Psoas muscle (tissue), 8 donors: ENCODE results near the gene ARHGEF12. TPM values are rescaled to one million over a fixed set of nuclear protein-coding genes. Genes with fewer than 3 reads are reported as not detected.
A peak's percentile ranks its signal among the peaks of the same experiment; 100 is the strongest.

Experiments
- ATAC-seq, 4 donors: fragments of 200-7000 bp; cut with Tn5 transposase; one replicate each; pipeline ENCODE4 v1.9.1; 2020; ENCODE audit warnings: moderate library complexity in 3 of 4, mild to moderate bottlenecking in 2 of 4
- DNase-seq, 2 donors: peaks; one replicate each; pipeline ENCODE4 v3.0.0-alpha.2; 2020
- H3K27ac ChIP-seq: fragments of 200-600 bp; one replicate; pipeline ENCODE4 v1.8.0; 2022
- H3K27me3 ChIP-seq, 3 donors: fragments of 200-600 bp in 1 of 3; one replicate each; pipeline versions ENCODE4 v1.6.1 to v1.8.0; 2013 to 2022; ENCODE audit warnings: low read length in 2 of 3, mild to moderate bottlenecking in 2 of 3, moderate library complexity in 1 of 3; ENCODE audit not compliant: insufficient read depth in 3 of 3
- H3K36me3 ChIP-seq, 2 donors: fragments of 200-600 bp in 1 of 2; one replicate each; pipeline versions ENCODE4 v1.6.1 to v1.8.0; 2013 to 2022; ENCODE audit warnings: low read depth in 1 of 2, mild to moderate bottlenecking in 1 of 2, moderate library complexity in 1 of 2; ENCODE audit not compliant: insufficient read depth in 1 of 2
- H3K4me1 ChIP-seq: fragments of 200-600 bp; one replicate; pipeline ENCODE4 v1.8.0; 2022
- H3K4me3 ChIP-seq: fragments of 200-600 bp; one replicate; pipeline ENCODE4 v1.8.0; 2022; ENCODE audit warnings: mild to moderate bottlenecking
- H3K9me3 ChIP-seq: fragments of 200-600 bp; one replicate; pipeline ENCODE4 v1.8.0; 2022
- WGBS, 3 donors: extraction: QIAGEN DNeasy Blood & Tissue Kit; methylation state at CpG; one replicate each; pipeline versions ENCODE4 v1.1.6 to v1.1.7; 2013; 5-methylcytosine and 5-hydroxymethylcytosine counted together
- intact Hi-C, 2 donors: fragments of 100-400 bp; cut with DNase I; formaldehyde crosslinking; loops; one replicate each; pipeline versions ENCODE4 v1.11.0 to v1.14.2; 2022
- polyA plus RNA-seq, 3 donors: library from polyadenylated mRNA; stranded (reverse); fragments of 200-250 nt; gene quantifications; one replicate each; pipeline ENCODE4 v1.2.3, GENCODE V29; 2013
- total RNA-seq, 4 donors: library from RNA; stranded (reverse); fragmentation: NEBNext Ultra II Directional in 2 of 4; extraction: Animal tissue kit (Norgen Biotek cat#: 25700) in 2 of 4; gene quantifications; one replicate each; pipeline versions ENCODE4 v1.2.1 to v1.2.4, GENCODE V29; 2021 to 2023
- TF ChIP-seq, protein P1 (sequence below): fragments of 200-600 bp; IDR thresholded peaks from one replicate; pipeline ENCODE4 v1.8.0; 2022; ENCODE audit warnings: antibody characterized with exemption
- donor health status: healthy with polysubstance abuse.
- donor health status: DM: no; HTN: no; CAD: no; lungs with moderate emphysema.
- donor health status: Bipolar disorder and iron deficiency.
- donor health status: healthy.
- donor health status: DM: yes; HTN: yes; CAD: no.
- donor health status: DM: no; HTN: no; CAD: no.
- donor health status: DM: no; HTN: no; CAD: no.
- donor health status: DM: yes; HTN: yes; CAD: no.

Gene ARHGEF12
- total and polyA plus RNA-seq, 7 donors, result 14.8 to 102 (median 45.6) TPM

DNA sequence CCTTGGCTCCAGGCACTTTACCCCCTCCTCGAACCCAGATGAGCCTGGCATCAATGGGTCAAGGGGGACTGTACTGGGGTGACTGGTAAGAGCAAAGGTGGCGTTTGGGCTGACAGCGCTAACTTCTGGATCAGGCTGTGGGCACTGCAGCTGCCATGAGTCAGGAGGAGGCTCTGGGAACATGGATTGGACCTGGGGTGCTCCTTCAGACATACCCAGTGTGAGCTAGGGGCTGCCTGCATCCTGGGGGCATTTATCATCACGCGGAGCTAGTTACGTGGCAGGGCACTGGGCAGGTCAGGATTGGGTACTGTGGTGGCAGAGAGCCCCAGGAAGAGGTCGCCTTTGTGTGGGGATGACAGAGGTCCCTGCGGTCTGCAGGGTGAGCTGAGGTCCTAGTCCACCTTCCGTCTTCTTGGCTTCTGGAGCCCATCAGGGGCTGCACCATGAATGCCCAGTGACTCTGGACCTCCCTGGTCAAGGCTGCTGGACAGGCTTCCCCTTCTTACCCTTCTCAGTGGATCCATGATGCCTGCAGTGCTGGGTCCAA lies 188.4 kb downstream of the ARHGEF12 start:
- H3K27me3 ChIP-seq, result peaks cover 0 to 31% (median 2%) of the 10 kb centered on the region in 3 donors
- H3K27ac ChIP-seq, result no peak overlapping the region
- no peaks in the 10 kb centered on the region for H3K4me1 ChIP-seq
- intact Hi-C loops, result no loop called here
- 93 to 96% (median 94%) methylated on average over 9 of the region's 9 CpGs for WGBS, 3 donors
- ATAC-seq, result no peak
- no peaks in the 10 kb centered on the region for H3K36me3 ChIP-seq
- DNase-seq, result peak in 1 of 2 donors; percentile 36
- TF ChIP-seq, protein P1, sequence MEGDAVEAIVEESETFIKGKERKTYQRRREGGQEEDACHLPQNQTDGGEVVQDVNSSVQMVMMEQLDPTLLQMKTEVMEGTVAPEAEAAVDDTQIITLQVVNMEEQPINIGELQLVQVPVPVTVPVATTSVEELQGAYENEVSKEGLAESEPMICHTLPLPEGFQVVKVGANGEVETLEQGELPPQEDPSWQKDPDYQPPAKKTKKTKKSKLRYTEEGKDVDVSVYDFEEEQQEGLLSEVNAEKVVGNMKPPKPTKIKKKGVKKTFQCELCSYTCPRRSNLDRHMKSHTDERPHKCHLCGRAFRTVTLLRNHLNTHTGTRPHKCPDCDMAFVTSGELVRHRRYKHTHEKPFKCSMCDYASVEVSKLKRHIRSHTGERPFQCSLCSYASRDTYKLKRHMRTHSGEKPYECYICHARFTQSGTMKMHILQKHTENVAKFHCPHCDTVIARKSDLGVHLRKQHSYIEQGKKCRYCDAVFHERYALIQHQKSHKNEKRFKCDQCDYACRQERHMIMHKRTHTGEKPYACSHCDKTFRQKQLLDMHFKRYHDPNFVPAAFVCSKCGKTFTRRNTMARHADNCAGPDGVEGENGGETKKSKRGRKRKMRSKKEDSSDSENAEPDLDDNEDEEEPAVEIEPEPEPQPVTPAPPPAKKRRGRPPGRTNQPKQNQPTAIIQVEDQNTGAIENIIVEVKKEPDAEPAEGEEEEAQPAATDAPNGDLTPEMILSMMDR, result no peak
- no peak overlapping the region for H3K4me3 ChIP-seq
- no peaks in the 10 kb centered on the region for H3K9me3 ChIP-seq

DNA sequence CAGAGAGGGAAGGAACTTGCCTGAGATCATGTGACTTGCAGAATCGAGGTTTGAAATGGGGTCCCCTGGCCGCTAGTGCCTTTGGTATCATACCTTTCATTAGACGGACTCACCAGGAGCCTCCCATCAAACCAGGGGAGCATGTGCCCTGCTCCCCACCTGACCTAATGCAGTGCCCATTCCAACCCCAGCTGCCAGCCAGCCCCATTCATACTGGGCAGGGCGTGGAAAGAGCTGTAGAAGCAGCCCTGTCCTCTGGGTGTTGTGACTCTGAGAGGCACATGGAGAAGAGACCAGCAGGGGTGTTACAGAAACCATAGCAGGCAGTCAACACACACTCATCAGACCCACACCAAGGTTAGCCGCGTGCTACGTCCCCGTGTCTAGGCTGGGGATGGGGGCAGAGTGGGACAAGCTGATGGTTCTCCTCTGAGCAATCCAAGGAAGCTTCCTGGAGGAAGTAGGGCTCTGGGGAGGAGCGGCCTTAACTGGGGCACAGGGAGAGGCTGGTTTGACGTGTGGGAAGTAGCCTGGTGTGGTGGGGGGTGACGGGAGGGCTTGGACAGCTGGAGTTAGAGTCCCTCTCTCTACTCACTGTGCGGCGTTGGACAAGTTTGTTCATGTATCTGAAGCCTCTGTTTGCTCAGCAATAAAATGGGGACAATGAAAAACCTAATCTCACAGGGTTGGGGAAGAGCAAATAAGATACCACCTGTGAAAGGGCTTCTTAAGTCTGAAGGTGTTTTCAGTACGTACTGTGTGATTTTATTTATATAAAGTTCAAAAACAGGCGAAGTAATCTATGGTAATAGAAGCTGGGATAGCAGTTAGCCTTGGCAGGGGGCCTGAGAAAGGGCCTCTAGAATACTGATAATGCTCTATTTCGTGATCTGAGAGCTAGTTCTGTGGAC lies 189.3 kb downstream of the ARHGEF12 start:
- Histone ChIP-seq H3K4me1 (no peaks in the 10 kb centered on the region), H3K9me3 (no peaks in the 10 kb centered on the region), H3K27me3 (peaks cover 0 to 31% (median 5%) of the 10 kb centered on the region in 3 donors), H3K4me3 (no peak overlapping the region), H3K36me3 (no peaks in the 10 kb centered on the region), H3K27ac (no peak overlapping the region)
- DNase-seq (peak in 1 of 2 donors; percentile 23), ATAC-seq (no peak)
- TF ChIP-seq, protein P1, result no peak
- WGBS, 3 donors, result 83 to 84% (median 84%) methylated on average over 16 of the region's 16 CpGs
- intact Hi-C loops, result no loop called here

DNA sequence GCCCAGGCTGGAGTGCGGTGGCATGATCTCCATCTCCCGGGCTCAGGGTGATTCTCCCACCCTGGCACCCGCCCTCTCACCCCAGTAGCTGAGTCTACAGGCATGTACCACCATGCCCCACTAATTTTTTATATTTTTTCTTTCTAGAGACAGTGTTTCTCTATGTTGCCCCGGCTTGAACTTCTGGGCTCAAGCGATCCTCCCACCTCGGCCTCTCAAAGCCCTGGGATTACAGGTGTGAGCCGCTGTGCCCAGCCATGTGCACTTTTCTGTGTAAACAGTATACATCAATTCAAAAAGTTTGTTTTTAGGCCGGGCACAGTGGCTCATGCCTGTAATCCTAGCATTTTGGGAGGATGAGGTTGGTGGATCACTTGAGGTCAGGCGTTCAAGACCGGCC lies 190.0 kb downstream of the ARHGEF12 start:
- ATAC-seq (no peak), DNase-seq (peak in 1 of 2 donors; percentile 13)
- intact Hi-C loops, result no loop called here
- no peak overlapping the region for H3K4me3 ChIP-seq
- no peaks in the 10 kb centered on the region for H3K4me1 ChIP-seq
- H3K9me3 ChIP-seq, result no peaks in the 10 kb centered on the region
- H3K27ac ChIP-seq, result no peak overlapping the region
- peaks cover 0 to 31% (median 8%) of the 10 kb centered on the region in 3 donors for H3K27me3 ChIP-seq
- TF ChIP-seq, protein P1, result no peak
- WGBS, 3 donors, result 91 to 95% (median 95%) methylated on average over 10 of the region's 10 CpGs
- H3K36me3 ChIP-seq, result no peaks in the 10 kb centered on the region

DNA sequence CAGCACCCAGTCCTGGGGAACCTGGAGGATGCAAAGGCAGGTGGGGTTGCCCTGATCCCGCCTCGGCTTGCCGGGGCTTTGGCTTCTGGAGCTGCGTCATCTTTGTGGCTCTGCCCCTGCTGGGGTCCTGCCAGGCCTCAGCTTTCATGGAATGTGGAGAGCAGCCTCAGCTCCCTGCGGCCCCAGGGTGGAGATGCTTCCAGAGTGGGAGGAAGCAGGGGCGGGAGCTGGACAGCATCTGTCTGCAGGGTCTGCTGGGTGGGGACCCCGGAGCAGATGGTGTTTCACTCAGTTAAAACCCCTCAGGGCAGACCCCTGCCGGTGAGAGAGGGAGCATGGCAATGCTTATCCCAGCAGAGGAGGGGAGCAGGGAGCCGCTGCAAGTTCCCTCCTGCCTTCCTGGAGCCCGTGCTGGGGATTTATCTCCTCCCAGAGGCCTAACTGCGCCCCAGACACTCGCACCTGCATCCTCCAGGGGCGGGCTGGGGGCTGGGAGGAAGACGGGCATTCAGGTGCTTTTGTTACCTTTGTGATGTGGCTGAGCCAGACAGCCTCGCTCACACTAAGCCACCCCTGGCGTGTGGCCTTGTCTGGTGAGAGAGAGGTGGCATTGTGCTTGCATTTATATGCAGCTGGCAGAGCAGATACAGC lies 191.0 kb downstream of the ARHGEF12 start:
- intact Hi-C loops, result no loop called here
- 29 to 35% (median 31%) methylated on average over 16 of the region's 16 CpGs for WGBS, 3 donors
- no peak for ATAC-seq
- TF ChIP-seq, protein P1, result no peak
- H3K4me3 ChIP-seq, result no peak overlapping the region
- peak; percentile 50 to 76 for DNase-seq
- peaks cover 0 to 34% (median 8%) of the 10 kb centered on the region in 3 donors for H3K27me3 ChIP-seq
- no peaks in the 10 kb centered on the region for H3K36me3 ChIP-seq
- H3K27ac ChIP-seq, result no peak overlapping the region
- H3K9me3 ChIP-seq, result no peaks in the 10 kb centered on the region
- H3K4me1 ChIP-seq, result no peaks in the 10 kb centered on the region
